NCI-H82 treated with DMSO at 0.1 percent for 48 hours (cell line): ENCODE data around the gene GPR42.
"Not testable (repeated sequence)": the region's sequence is repeated elsewhere in the genome, so short reads cannot be mapped to it uniquely, and the experiment has no call there.

Experiments used
- DNase-seq: peaks from one replicate; lab custom pipeline; 2025; ENCODE audit not compliant: unreplicated experiment; lab: John Stamatoyannopoulos, UW

The GPR42 gene

GRCh38 chr19:35362261-35363000 is 8.4 kb upstream of the GPR42 start:
- DNase-seq: no peak

GRCh38 chr19:35363001-35363590 is 7.8 kb upstream of the GPR42 start:
- DNase-seq: no peak

GRCh38 chr19:35363711-35364425 is 7.0 kb upstream of the GPR42 start:
- DNase-seq: no peak

GRCh38 chr19:35365303-35365702 is 5.6 kb upstream of the GPR42 start:
- no peak for DNase-seq

GRCh38 chr19:35368378-35368777 is 2.5 kb upstream of the GPR42 start:
- DNase-seq: no peak

- DNase-seq: no peak
Measured at GRCh38 chr19:35369522-35369921, 1.3 kb upstream of the GPR42 start.

- no peak for DNase-seq
Measured at GRCh38 chr19:35373492-35373891, 2.6 kb downstream of the GPR42 start.

- DNase-seq: not testable (repeated sequence)
Measured at GRCh38 chr19:35374031-35374430, 3.2 kb downstream of the GPR42 start.

GRCh38 chr19:35375505-35376307 is 4.8 kb downstream of the GPR42 start:
- DNase-seq: no peak

GRCh38 chr19:35377656-35378055 is 6.8 kb downstream of the GPR42 start:
- DNase-seq: no peak

GRCh38 chr19:35378356-35378755 is 7.5 kb downstream of the GPR42 start:
- no peak for DNase-seq

- not testable (repeated sequence) for DNase-seq
Measured at GRCh38 chr19:35379545-35379944, 8.7 kb downstream of the GPR42 start.

GRCh38 chr19:35379992-35380391 is 9.1 kb downstream of the GPR42 start:
- no peak for DNase-seq

GRCh38 chr19:35380450-35381124 is 9.7 kb downstream of the GPR42 start:
- DNase-seq: no peak

- DNase-seq: no peak
Measured at GRCh38 chr19:35381318-35381717, 10.4 kb downstream of the GPR42 start.

- no peak for DNase-seq
Measured at GRCh38 chr19:35381926-35382325, 11.1 kb downstream of the GPR42 start.

- no peak for DNase-seq
Measured at GRCh38 chr19:35383536-35383935, 12.7 kb downstream of the GPR42 start.

GRCh38 chr19:35388277-35389054 is 17.6 kb downstream of the GPR42 start:
- no peak for DNase-seq

GRCh38 chr19:35389192-35389861 is 18.5 kb downstream of the GPR42 start:
- no peak for DNase-seq
